HG03139 (cell line): ENCODE data around the gene ITPR1.

ENCODE experiments used
- ATAC-seq: cut with Tn5 transposase; IDR thresholded peaks from one replicate; pipeline ENCODE4 v1.9.1; 2021; ENCODE audit not compliant: unreplicated experiment

ITPR1 gene

DNA sequence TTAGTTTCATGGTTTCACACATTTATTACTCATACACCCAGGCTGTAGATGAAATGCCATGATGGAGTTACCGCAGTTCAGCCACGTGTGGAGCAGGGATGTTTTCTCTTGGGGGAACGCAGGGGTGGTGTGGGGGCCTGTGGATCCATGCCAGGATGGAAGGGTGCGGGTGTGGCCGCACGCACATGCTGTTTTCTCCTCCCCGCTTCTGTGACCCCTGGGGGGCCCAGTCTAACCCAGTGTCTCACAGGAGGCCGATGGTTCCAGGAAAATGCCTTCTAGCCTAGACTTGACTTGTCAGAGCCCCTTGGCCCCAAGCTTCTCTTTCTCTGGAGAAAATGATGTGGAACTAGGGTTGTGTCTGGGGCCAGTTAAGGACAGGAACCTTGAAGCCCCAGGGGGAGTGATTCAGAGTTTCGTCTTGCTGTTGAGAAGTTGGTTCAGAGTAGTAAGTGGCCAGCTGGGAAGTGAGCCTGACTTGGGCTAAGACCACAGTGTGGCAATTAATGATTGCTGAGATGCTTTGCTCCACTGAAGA, 245.7 kb downstream of the ITPR1 start:
- peak; percentile 80 for ATAC-seq

DNA sequence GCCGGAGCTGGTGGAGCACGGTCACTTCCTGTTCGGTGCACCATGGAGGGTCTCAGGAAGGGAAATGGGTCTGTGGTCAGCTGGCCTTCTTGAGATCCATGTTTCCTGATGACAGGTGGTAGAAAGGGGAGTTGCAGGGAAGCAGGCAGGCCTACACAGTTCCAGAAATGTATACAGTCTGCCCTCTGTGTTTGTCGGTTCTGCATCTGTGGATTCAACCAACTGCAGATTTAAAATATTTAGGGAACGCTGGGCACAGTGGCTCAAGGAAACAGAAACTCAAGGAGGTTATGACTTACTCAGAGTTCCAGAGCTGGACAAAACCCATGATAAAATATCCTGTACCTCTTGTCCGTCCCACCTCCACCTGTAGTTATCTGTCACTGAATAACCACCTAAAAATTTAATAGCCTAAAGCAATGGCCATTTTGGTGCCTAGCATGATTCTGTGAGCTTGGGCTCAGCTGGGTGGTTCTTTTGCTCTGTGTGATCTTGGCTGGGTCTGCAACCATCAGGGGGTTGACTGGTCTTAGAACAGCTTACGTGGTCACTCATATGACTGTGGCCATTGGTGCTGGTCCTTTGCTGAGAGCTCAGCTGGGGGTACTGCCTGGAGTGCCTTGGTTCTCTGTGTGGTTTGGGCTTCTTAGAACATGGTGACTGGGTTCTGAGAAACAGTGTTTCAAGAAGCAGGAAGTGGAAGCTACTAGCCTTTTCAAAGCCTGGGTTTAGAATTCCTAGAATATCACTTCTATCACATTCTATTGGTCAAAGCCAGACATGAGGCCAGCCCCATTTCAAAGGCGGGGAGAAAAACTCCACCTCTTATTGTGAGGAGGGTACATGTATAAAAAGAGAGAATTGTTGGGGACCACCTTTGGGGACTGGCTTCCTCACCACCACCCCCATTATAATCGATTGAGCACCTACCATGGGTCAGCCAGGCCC, 246.4 kb downstream of the ITPR1 start:
- ATAC-seq = no peak

DNA sequence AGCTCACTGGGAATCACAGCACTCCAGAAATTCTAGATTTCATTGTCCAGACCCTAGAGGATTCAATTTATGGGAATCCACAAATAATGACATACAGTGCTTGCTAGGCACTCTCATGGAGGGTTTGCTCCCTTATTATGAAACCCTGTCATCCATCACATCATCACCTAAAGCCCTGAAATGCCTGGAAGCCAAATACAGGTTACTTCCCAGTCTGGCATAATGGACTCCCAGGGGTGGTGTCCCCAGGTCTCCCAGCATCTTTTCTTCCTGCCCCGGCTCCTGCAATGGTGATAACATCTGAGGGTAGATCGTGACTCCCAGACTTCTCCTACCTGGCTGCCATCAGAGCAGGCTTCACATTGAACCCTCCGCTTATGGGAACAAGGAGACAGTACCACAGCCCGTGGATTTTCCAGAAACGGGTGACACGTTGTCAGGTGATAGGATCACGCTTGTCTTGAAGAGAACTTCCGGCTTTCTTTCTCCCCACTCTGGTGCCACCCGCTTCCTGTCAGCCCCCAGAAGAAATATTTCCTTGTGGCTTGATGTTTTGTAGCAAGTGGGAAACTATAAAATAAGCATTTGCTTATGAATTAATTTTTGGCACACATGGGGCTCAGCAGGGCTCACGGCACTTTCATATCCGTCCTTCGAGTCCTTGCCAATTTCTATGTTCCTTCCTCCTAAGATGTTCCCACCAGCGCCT, 247.4 kb downstream of the ITPR1 start:
- no peak for ATAC-seq

DNA sequence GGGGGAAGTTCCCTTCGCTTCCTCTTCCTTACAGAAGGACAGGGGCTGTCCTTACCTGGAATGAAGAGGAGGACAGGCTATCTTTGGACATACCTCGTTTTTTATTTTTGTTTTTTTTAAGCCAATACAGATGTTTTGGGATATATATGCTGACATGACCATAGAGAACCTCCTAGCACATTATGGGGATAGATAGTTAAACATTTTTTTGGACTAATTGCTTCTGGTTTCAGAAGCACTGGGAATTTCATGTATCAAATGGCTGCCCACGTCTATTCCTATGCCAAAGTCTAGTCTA, 247.9 kb downstream of the ITPR1 start:
- no peak for ATAC-seq

DNA sequence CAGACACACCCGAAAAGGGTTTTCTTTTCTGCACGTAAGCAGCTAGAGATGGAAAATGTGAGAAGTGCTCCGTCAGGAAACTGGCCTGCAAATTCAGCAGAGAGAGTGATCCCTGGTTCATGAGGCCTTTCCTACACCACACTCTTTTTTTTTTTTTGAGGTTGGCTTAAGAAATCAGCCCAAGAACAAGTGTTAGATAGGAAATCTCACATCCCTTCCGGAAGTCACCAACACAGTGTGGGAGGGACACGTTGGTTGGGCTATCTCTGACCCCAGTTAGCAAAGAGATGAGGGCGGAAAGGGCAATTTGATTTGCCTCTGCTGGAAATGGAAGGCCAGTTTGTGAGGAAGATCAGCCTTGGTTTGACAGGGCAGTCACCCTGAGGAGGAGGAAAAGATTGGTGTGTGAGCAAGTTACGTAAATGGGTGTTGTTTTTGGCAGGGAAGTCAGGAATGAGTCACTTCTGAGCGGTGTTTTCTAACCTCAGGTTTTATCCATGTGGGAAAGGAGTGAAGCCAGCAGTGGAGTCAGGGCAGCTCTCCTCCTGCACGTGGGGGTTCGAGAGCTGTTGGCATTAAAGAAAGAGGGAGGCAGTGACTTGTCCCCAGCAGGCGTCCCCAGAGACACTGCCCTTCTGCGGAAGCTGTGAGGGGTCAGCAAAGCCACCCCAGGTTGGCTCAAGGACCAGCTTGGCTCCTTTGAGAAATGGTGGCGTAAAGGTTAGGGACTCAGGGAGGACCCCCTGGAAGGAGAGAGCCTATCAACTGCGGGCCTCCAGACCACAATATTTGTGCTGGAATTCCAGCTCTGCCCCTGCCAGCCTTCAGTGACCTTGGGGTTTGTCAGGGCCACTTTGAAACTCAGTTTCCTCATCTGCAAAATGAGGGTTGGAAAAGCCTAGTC, 248.5 kb downstream of the ITPR1 start:
- no peak for ATAC-seq

DNA sequence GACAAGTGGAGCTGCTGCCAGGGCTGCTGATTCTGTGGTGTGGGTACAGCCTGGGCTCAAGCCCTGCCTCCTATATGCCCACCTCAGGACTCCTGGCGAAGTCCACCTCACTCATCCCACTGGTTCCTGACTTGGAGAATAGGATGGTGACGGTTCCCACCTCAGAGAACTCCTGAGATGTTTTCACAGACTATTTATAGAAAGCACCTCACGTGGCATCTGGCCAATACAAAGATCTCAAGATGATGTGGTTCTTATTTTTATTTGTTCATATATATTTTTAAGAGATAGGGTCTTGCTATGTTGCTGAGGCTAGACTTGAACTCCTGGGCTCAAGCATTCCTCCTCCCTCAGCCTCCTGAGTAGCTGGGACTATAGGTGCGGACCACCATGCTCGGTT, 249.2 kb downstream of the ITPR1 start:
- no peak for ATAC-seq

DNA sequence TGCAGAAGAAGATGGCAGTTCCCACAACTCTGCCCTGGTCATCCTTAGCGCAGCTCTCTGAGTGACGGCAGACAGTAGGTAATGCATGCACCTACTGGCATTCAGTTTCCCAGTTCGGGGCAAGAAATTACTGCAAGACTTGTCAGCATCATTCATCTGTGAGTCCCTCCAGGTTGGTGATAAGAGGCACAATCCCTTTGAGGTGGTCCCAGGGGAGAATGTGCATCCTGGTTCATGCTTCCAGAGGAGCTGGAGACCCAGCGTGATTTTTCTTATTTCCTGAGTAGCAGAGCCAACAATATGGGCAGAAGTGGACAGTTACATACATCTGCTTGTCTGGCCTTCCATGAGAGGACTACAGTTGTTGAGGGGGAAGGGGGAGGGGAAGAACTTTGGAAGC, 250.2 kb downstream of the ITPR1 start:
- ATAC-seq = no peak

DNA sequence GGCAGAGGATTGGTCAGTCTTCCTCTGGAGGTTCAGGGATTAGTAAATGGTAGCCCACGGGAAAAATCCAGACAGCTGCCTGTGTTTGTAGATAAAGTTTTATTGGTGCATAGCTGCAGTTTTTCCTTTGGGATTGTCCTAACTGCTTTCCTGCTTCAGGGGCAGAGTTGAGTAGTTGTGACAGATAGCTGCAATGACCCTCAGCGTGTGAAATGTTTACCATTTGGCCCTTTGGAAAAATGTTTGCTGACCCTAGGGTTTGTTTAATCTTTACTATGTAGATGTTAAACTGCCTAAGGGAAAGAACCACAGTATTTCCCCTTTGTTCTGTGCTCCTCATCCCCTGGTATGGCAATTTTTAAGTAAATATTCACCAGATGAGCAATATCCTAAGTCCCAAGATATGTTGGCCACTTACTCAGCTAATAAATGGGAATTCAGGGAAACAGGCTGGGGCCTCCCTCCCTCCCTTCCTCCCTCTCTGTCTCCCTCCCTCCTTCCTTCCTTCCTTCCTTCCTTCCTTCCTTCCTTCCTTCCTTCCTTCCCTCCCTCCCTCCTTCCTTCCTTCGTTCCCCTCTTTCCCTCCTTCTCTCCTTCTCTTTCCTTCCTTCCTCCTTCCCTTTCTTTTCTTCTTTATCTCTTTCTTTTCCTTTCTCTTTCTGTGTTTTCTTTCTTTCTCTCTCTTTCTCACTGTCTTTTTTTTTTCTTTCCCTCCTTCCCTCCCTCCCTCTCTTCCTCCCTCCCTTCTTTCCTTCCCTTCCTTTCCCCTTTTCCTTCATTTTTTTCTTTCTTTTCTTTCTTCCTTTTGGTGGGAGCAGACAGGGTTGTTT, 251.5 kb downstream of the ITPR1 start:
- ATAC-seq = no peak

DNA sequence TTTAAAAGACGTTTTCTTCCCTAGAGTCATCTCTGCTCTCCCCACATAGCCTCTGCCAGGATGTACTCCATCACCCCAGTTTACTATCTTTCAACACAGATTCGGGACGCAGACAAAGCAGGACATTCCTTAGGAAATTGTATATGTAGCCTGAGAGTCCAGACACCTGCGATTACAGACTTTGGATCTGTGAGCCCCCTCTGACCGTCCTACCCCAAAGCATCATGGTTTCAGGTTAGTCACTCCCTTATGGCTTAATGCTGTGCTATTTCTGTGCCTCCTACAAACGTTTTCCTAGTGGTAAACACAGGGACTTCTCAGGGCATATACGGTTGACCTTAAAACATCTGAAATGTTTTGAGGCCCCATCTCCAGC, 252.1 kb downstream of the ITPR1 start:
- ATAC-seq = no peak

DNA sequence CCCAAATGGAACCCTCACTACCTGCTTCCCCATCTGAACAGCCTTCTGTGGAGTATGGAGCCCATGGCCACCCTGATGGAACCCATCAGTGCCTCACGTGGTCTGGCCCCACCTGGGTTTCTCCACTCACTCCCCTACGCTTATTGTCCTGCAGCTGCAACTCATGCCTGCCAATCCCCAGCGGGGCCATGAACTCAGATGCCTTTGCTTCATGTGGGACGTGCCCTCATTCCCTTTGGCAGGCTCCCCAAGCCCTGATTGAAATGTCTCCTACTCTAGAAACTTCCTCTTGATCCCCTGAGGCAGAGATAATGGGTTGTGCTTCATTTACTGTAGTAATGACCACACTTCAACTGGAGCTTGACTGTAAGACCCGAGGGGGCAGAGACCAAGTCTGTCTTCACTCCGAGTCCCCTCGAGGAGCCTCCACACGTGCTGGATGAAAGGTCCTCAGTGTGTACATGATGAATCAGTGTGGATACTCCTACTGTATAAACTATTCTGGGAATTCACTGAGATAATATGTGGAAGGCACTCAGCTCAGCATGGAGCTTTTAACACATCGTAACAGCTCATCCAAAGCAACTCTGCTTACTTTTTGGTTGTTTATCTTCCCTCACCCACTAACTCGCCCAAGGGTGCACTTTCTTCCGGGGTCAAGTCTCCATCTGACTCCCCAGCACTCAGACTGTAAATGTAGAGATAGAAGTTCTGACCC, 253.3 kb downstream of the ITPR1 start:
- ATAC-seq = no peak

DNA sequence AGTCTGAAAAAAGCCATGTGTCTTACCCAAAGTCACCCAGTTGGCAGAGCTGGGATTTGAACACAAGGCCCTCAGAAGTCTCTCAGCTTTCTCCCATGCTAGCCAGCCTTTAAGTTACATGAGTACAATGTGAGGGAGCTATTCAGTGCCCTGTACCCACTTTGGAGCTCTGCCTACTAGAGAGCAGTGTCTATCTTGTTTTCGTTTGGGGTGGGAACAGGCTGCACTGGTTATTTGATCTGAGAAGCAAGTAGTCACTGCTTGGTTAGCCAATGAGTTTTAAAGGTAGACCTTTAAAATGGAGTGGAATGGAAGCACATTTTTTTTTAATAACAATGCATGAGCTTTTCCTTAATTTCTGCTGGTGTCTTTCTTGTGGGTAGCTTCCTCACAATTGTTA, 255.0 kb downstream of the ITPR1 start:
- no peak for ATAC-seq

DNA sequence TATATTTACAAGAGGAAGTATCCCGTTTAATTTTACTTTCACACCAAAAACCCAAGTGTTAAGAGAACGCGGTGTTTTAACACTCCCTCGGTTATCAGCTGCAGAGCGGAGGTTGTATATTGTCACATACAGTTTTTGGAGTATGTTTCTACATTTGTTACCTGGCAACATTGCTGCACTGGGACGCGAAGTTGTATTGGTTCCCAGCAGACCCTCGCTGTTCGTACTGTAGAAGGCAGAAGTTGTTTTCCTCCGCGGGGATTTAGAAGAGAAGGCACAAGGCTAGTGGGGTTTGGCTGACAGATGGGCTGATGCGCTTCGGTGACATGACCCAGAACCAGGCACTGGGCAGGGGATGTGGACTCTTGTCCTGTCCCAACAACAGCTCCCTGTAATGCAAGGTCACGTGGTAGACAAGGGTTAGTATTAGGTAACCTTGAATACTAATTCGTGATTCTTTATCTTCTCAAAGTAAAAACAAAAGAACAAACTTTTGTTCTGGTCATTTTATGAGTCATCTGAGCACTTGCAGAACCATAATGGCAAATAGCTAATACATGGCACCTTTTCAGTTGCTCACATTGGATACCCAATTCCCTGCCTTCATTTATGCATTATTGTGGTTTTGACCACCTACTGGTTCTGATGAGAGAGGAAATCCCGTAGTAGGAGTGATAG, 255.7 kb downstream of the ITPR1 start:
- no peak for ATAC-seq

DNA sequence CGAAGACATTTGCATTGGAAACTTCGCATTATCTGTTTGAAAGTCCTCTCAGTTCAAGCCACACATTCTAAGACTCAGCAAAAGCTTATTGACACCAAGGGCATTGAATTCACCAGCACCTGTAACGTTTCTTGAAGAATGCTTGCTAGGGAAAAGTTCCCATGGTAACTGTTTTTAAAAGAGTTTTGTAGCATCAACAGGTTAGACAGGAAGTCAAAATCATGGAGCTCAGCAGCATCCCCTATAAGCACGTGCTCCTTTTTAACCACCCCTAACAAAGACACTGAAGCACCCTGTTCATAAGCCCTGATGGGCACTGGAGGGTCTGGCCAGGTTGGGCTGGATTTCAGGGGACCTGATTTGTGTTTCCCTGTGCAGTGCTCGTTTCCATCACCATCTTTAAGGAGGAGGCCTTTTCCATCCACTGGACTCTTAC, 256.4 kb downstream of the ITPR1 start:
- ATAC-seq = no peak

DNA sequence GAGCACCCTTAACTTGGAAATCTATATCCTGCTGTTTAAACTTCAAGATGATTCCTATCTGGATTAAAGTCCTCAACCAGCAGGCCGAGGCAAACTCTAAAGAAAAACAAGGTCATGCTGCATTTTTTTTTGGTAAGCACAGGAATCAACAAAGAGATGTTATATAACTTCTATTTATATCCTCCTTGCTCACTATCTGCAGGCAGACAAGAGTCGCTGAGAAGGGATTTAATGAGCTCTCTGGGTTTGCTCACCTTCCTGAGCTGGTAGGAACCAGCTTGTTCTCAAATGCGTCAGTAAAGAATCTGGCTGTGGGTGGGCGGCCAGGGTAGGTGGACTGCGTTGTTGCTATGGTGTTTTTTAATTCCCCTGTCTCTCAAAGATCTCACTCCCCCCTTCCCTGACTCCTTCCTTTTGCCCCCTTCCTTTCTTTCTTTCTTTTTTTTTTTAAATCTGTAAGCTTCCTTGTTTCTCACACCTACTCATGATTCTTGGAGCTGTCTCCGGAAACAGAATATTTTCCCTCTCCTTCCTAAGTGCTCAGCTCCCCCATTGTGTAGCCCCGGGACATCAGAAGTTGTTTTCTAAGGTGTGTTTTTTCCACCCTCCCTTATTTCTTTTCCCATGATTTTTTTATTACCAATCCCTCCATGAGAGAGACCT, 257.3 kb downstream of the ITPR1 start:
- ATAC-seq = no peak

DNA sequence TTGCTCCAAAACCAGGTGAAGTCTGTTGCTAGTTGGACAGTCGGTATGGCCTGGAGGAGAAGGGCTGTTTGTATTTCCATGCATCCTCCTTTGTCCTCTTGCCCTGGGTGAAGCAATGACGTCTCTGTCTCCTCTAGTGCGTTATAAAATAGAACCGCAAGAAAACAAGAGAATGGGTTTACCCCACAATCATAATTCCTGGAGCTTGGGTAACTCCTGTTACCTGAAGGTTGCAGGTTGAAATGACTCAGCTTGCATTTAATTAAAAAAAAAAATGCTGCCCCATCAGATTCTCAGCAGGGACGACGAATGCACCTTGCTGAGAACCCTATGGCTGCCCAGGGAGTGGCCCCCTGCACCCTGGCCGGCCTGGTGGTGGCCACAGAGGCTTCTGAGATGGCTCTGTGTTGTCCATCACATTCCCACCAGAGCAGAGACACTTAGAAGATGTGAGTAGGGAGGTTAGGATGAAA, 257.9 kb downstream of the ITPR1 start:
- ATAC-seq = no peak

DNA sequence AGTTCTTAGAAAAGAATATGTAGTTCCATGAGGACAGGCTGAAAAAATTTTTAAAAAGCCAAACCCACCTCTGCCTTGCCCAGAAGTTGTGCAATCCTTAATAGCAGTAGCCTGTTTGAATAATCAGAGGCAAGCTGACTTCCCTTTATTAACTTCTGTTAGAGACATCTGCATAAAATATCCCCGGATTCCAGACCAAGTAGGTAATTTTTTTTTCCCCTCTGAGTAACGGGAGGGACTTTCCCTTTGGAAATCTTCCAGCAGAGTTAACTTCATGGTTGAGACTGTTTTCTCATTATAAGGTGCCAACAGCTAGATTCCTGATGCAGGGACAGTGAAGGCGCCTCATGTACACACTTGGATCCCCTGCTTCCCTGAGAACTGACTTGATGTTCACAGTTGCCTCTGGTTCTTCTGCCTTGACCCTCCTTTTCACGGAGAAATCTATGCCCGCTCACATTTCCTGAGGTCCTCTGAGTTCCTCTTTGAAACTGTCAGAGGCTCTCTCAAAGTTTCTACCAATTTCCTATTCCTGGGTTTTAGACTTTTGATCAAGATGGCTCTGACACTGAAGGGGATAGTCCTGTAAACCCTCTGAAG, 258.5 kb downstream of the ITPR1 start:
- no peak for ATAC-seq

DNA sequence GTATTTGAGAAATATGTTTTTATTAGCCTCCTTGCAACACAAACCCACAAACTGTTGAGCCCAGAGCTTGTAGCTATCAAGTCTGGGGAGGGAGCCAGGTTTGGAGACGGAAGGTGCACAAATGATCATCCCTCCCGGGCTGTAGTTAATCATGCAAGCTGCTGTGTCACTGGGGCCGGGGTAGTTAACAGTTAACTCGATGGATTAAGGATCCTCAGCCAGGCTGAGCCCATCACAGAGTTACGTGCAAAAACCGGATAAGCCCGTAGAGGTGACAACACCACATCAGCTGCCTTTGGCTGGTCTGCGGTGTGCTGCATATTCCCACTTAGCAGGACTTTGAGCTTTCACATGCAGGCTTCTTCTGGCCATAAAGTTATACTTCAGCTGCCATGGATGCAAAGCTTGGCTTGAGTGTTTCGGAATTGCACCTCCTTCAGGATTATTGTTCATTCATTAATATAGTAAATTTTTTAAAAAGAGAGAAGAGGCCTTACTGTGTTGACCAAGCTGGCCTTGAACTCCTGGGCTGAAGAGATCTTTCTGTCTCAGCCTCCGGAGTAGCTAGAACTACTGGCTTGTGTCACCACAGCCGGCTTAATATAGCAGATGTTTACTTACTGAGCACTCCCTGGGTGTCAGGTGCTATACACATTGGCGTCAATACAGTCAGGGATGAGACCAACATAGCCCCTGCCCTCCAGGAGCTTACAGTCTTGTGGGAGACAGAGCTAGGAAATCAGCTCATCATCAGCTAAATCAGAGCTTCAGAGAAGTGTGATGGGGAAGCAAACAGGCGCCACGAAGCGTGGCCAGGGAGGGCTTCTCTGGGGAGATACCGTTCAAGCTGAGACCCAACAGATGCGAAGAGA, 259.3 kb downstream of the ITPR1 start:
- no peak for ATAC-seq
